Measurements from ENCODE around the gene SLC5A1. TPM values are rescaled to one million over a fixed set of nuclear protein-coding genes. Genes with fewer than 3 reads are reported as not detected.

SLC5A1 gene
- total and polyA plus RNA-seq, 9 of the 15 experiments (the other 6 are each of a cell fraction or from before 2014, with no cell fraction given), result not detected

GRCh38 chr22:32044477-32044876 is 1.4 kb downstream of the SLC5A1 start:
- TF ChIP-seq ZNF780A (CRISPR knock-in tag; IDR thresholded peaks at IDR 0.05), result no peak
- TF ChIP-seq THAP12 (CRISPR knock-in tag; IDR thresholded peaks at IDR 0.05), result no peak
- no peak for TF ChIP-seq ZNF668 (CRISPR knock-in tag; IDR thresholded peaks at IDR 0.05)
- TF ChIP-seq EP400 (IDR thresholded peaks at IDR 0.05), result no peak
- ChIA-PET POLR2A (no interaction called here), CTCF (ENCODE audit: low intra/inter-chr PET ratio) (no interaction called here)
- Histone ChIP-seq H3K9me1 (ENCODE audit: control insufficient read depth, insufficient read depth, low read length) (no peaks in the 10 kb centered on the region), H3K36me3 (ENCODE audit: control insufficient read depth, insufficient read depth, low read length) (no peaks in the 10 kb centered on the region), H4K20me1 (replicated peaks; ENCODE audit: control insufficient read depth, insufficient read depth, low read length) (no peaks in the 10 kb centered on the region), H3K4me3 (no peak overlapping the region), H3K4me2 (ENCODE audit: insufficient read depth, low read length) (no peak overlapping the region), H3K79me2 (ENCODE audit: control insufficient read depth, insufficient read depth, low read length) (no peaks in the 10 kb centered on the region), H3K27me3 (ENCODE audit: control insufficient read depth in 2 of 2, insufficient read depth in 2 of 2, low read length in 2 of 2) (peaks cover 2 to 8% of the 10 kb centered on the region in 2 experiments; a peak in 2 of 5 replicates), H3K4me1 (replicated peaks in 1 of 2; ENCODE audit: control insufficient read depth in 2 of 2, insufficient read depth in 2 of 2, low read length in 2 of 2) (no peaks in the 10 kb centered on the region), H3K27ac (ENCODE audit: extremely low read depth, low read depth, low read length) (no peak overlapping the region), H3K9ac (ENCODE audit: insufficient read depth in 1 of 2, low read depth in 2 of 2, low read length in 2 of 2) (no peak overlapping the region), H3K9me3 (replicated peaks; ENCODE audit: control insufficient read depth, insufficient read depth, low read depth, low read length) (no peaks in the 10 kb centered on the region), H2AFZ (ENCODE audit: low read depth, low read length) (no peak overlapping the region)
- intact Hi-C loops (cut with micrococcal nuclease) (no loop called here), in situ Hi-C loops (cut with MboI) (no loop called here)
- no TSS peak for BruUV-seq (replicated peaks)
- no peak for FAIRE-seq
- ATAC-seq, result no peak
- DNase-seq (ENCODE audit: extremely low read depth in 1 of 4, low spot score in 3 of 4), result no peak
- 20% methylated on average over 1 of the region's 1 CpG for WGBS (ENCODE audit: insufficient coverage, low coverage, missing lambda C conversion rate)

GRCh38 chr22:32044913-32045312 is 1.9 kb downstream of the SLC5A1 start:
- Histone ChIP-seq H3K36me3 (ENCODE audit: control insufficient read depth, insufficient read depth, low read length) (no peaks in the 10 kb centered on the region), H4K20me1 (replicated peaks; ENCODE audit: control insufficient read depth, insufficient read depth, low read length) (no peaks in the 10 kb centered on the region), H3K9me3 (replicated peaks; ENCODE audit: control insufficient read depth, insufficient read depth, low read depth, low read length) (no peaks in the 10 kb centered on the region), H3K9ac (ENCODE audit: insufficient read depth in 1 of 2, low read depth in 2 of 2, low read length in 2 of 2) (no peak overlapping the region), H2AFZ (ENCODE audit: low read depth, low read length) (no peak overlapping the region), H3K4me2 (ENCODE audit: insufficient read depth, low read length) (no peak overlapping the region), H3K4me3 (no peak overlapping the region), H3K4me1 (replicated peaks in 1 of 2; ENCODE audit: control insufficient read depth in 2 of 2, insufficient read depth in 2 of 2, low read length in 2 of 2) (no peaks in the 10 kb centered on the region), H3K27me3 (ENCODE audit: control insufficient read depth in 2 of 2, insufficient read depth in 2 of 2, low read length in 2 of 2) (peaks cover 2 to 8% of the 10 kb centered on the region in 2 experiments; a peak in 2 of 5 replicates), H3K27ac (ENCODE audit: extremely low read depth, low read depth, low read length) (no peak overlapping the region), H3K79me2 (ENCODE audit: control insufficient read depth, insufficient read depth, low read length) (no peaks in the 10 kb centered on the region), H3K9me1 (ENCODE audit: control insufficient read depth, insufficient read depth, low read length) (no peaks in the 10 kb centered on the region)
- CTCF ChIA-PET (ENCODE audit: low intra/inter-chr PET ratio), result no interaction called here
- ATAC-seq, result no peak
- intact Hi-C loops (cut with micrococcal nuclease) (no loop called here), in situ Hi-C loops (cut with MboI) (no loop called here)
- DNase-seq (ENCODE audit: extremely low read depth in 1 of 4, low spot score in 3 of 4), result no peak
- no peak for FAIRE-seq
- TF ChIP-seq MBD2 (IDR thresholded peaks at IDR 0.05; ENCODE audit: borderline replicate concordance, low read depth), result no peak
- TF ChIP-seq ETS2 (tag; IDR thresholded peaks at IDR 0.05; ENCODE audit: borderline replicate concordance, poor library complexity, severe bottlenecking), result no peak
- no peak for TF ChIP-seq NR1H2 (CRISPR knock-in tag; IDR thresholded peaks at IDR 0.05)
- TF ChIP-seq ZNF444 (CRISPR knock-in tag; IDR thresholded peaks at IDR 0.05), result no peak
- no peak for TF ChIP-seq FIP1L1 (IDR thresholded peaks at IDR 0.05; ENCODE audit: low read depth, low read length, poor library complexity, severe bottlenecking)
- no peak for TF ChIP-seq ZNF347 (CRISPR knock-in tag; IDR thresholded peaks at IDR 0.05; ENCODE audit: low read depth)
- no peak for TF ChIP-seq ZBTB17 (CRISPR knock-in tag; IDR thresholded peaks at IDR 0.05)
- TF ChIP-seq ZNF121 (CRISPR knock-in tag; conservative IDR thresholded peaks at IDR 0.05), result no peak
- TF ChIP-seq ZNF212 (CRISPR knock-in tag; IDR thresholded peaks at IDR 0.05), result no peak
- POLR2A ChIA-PET, result no interaction called here
- no TSS peak for BruUV-seq (replicated peaks)
- 0% methylated on average over 3 of the region's 3 CpGs for WGBS (ENCODE audit: insufficient coverage, low coverage, missing lambda C conversion rate)

All from K562 (cell line).